ENCODE results near the gene HOXA6.

DNA sequence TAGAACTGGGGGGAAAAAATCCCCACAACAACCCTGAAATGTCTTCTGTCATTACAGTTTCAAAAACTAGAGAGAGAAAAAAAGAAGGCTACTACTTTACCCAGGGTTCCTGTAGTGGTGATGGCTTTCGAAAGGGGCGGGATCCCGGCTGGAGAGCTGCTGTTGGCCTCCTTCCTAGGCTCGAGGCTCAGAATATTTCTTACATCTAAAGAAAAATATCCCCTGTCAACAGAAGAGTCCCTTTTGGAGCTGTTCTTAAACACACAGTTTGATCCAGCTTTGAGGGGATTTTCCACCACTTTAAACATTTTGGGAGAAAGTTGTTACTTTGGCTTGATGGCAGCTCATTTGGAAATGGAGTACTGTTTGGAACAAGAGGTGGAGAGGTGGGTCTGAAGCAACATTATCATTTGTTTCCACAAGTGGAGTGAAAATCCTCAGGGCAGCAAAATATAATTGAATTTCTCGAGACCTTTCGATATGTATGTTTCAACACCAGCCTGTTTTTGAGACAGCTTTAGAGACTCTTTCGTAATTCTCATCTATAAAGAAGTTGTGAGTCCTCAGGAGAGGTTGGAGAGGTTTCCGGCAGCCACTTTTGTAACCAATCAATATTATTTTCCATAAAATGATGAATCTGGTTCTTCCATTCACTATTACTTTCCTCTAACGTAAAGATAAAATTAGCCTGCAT is 47.3 kb upstream of the HOXA6 start:
- TF ChIP-seq, protein P1, sequence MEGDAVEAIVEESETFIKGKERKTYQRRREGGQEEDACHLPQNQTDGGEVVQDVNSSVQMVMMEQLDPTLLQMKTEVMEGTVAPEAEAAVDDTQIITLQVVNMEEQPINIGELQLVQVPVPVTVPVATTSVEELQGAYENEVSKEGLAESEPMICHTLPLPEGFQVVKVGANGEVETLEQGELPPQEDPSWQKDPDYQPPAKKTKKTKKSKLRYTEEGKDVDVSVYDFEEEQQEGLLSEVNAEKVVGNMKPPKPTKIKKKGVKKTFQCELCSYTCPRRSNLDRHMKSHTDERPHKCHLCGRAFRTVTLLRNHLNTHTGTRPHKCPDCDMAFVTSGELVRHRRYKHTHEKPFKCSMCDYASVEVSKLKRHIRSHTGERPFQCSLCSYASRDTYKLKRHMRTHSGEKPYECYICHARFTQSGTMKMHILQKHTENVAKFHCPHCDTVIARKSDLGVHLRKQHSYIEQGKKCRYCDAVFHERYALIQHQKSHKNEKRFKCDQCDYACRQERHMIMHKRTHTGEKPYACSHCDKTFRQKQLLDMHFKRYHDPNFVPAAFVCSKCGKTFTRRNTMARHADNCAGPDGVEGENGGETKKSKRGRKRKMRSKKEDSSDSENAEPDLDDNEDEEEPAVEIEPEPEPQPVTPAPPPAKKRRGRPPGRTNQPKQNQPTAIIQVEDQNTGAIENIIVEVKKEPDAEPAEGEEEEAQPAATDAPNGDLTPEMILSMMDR (IDR thresholded peaks at IDR 0.05; ENCODE audit: borderline replicate concordance, extremely low read depth, low read length, poor library complexity, severe bottlenecking) = no peak
- no peak for TF ChIP-seq EZH2 (IDR thresholded peaks at IDR 0.05; ENCODE audit: borderline replicate concordance, low read depth, low read length, severe bottlenecking)

Measured in DND-41 (cell line).